Transverse colon (tissue), 4 donors: Measurements from ENCODE around the gene SH3GL3. TPM values are rescaled to one million over a fixed set of nuclear protein-coding genes. Genes with fewer than 3 reads are reported as not detected.

Experiments
- DNase-seq: peaks from one replicate; pipeline ENCODE4 v3.0.0-alpha.2; 2019
- H3K27ac ChIP-seq, 4 donors: fragments of 200-600 bp; sonication (generic); 2 replicates each; pipeline ENCODE4 v1.5.1; 2016 to 2018; ENCODE audit warnings: inconsistent platforms in 4 of 4
- H3K27me3 ChIP-seq: fragments of 200-600 bp; sonication (generic); 2 replicates; pipeline ENCODE4 v1.5.1; 2017; ENCODE audit warnings: inconsistent platforms
- H3K36me3 ChIP-seq, 4 donors: fragments of 200-600 bp; sonication (generic); 2 replicates each; pipeline ENCODE4 v1.5.1; 2017 to 2019; ENCODE audit warnings: inconsistent platforms in 4 of 4
- H3K4me1 ChIP-seq, 4 donors: fragments of 200-600 bp; sonication (generic); 2 replicates each; pipeline ENCODE4 v1.5.1; 2017 to 2020; ENCODE audit warnings: inconsistent platforms in 4 of 4
- H3K4me3 ChIP-seq, 4 donors: fragments of 200-600 bp; sonication (generic); 1 replicate in 1 of 4; 2 replicates in 3 of 4; pipeline versions ENCODE4 v1.5.1 to v1.6.1; 2017 to 2019; ENCODE audit warnings: inconsistent platforms in 4 of 4
- H3K9me3 ChIP-seq, 2 donors: fragments of 200-600 bp; sonication (generic); 2 replicates each; pipeline ENCODE4 v1.5.1; 2017 to 2019; ENCODE audit warnings: inconsistent platforms in 2 of 2
- EP300 ChIP-seq: sonication (generic); formaldehyde crosslinking; IDR thresholded peaks from one replicate; pipeline ENCODE4 v1.6.1; 2017; ENCODE audit warnings: antibody characterized with exemption, low read depth
- POLR2A ChIP-seq: fragments of 450-650 bp; IDR thresholded peaks from one replicate; pipeline ENCODE4 v1.6.1; 2016; ENCODE audit warnings: antibody characterized with exemption, mild to moderate bottlenecking, moderate library complexity
- POLR2AphosphoS5 ChIP-seq, 3 donors: sonication (generic); formaldehyde crosslinking; IDR thresholded peaks; one replicate each; pipeline ENCODE4 v1.6.1; 2016; ENCODE audit warnings: antibody characterized with exemption in 3 of 3
- WGBS, 2 donors: methylation state at CpG; one replicate each; pipeline ENCODE4 v1.1.5; 2018; ENCODE audit warnings: low coverage in 1 of 2; 5-methylcytosine and 5-hydroxymethylcytosine counted together
- in situ Hi-C, 4 donors: fragments of 200-750 bp; cut with MboI; loops; one replicate each; pipeline versions ENCODE4 v1.15.0 to v1.15.1; 2017; ENCODE audit warnings: low sequenced_read_pairs in 3 of 4, low pct_ligation_motif_present in 1 of 4, low pct_unique_long_range_greater_than_20kb in 1 of 4
- intact Hi-C: fragments of 100-400 bp; cut with DNase I; formaldehyde crosslinking; loops from one replicate; pipeline ENCODE4 v1.15.1; 2023; ENCODE audit warnings: low total_unique reads
- total RNA-seq, 4 donors: library from RNA; depleted of rRNA; stranded (reverse); fragments of >200 nt; gene quantifications; one replicate each; pipeline ENCODE4 v1.1.0, GENCODE V29; 2016
- TF ChIP-seq, protein P1 (sequence below), 5 experiments: fragments of 200-600 bp in 3 of 5; fragments of 450-650 bp in 2 of 5; sonication (generic) in 3 of 5; IDR thresholded peaks; 1 replicate in 2 of 5; 2 replicates in 3 of 5; pipeline ENCODE4 v1.5.1; 2016 to 2017; ENCODE audit warnings: antibody characterized with exemption in 5 of 5, inconsistent platforms in 3 of 5, mild to moderate bottlenecking in 2 of 5, moderate library complexity in 1 of 5

The SH3GL3 gene
- total RNA-seq, 4 donors from 2014 or later = not detected

DNA sequence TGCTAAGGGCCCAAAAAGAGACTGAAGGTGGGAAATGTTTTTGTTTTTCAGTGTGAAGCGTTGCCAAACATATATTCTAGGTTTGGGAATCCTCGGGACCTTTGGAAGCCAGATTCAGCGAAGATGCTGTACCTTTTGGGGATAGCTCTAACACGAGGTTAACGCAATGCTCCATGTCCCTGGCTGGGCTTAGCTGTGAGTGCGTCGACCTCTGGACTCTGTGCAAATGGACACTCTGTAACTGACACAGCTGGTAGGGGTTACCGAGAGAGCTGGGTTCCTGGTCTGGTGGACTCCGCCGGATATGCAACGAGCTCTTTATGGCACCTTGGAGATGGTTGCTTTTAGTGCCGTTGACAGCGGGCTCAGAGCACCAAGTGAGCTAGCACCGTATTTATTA is 724 bp upstream of the SH3GL3 start:
- in situ Hi-C loops (no loop called here), intact Hi-C loops (loop anchor here (2.0 kb wide), 1 partner anchor 112 kb away; no protein-coding TSS in a partner anchor)
- Histone ChIP-seq H3K4me1 (peaks cover 0 to 6% (median 3%) of the 10 kb centered on the region in 4 donors), H3K36me3 (no peaks in the 10 kb centered on the region), H3K4me3 (peak overlapping the region in 1 of 4 donors; percentile 48), H3K27ac (no peak overlapping the region), H3K9me3 (no peaks in the 10 kb centered on the region), H3K27me3 (peaks cover 36% of the 10 kb centered on the region)
- TF ChIP-seq EP300 (no peak), POLR2AphosphoS5 (IDR thresholded peaks at IDR 0.05) (no peak), POLR2A (no peak)
- TF ChIP-seq, protein P1, sequence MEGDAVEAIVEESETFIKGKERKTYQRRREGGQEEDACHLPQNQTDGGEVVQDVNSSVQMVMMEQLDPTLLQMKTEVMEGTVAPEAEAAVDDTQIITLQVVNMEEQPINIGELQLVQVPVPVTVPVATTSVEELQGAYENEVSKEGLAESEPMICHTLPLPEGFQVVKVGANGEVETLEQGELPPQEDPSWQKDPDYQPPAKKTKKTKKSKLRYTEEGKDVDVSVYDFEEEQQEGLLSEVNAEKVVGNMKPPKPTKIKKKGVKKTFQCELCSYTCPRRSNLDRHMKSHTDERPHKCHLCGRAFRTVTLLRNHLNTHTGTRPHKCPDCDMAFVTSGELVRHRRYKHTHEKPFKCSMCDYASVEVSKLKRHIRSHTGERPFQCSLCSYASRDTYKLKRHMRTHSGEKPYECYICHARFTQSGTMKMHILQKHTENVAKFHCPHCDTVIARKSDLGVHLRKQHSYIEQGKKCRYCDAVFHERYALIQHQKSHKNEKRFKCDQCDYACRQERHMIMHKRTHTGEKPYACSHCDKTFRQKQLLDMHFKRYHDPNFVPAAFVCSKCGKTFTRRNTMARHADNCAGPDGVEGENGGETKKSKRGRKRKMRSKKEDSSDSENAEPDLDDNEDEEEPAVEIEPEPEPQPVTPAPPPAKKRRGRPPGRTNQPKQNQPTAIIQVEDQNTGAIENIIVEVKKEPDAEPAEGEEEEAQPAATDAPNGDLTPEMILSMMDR (IDR thresholded peaks at IDR 0.05) = no peak
- WGBS, 2 donors = 75% methylated on average over 14 of the region's 14 CpGs; no CpG with 5 or more reads in 1 of the 2 donors
- no peak for DNase-seq

DNA sequence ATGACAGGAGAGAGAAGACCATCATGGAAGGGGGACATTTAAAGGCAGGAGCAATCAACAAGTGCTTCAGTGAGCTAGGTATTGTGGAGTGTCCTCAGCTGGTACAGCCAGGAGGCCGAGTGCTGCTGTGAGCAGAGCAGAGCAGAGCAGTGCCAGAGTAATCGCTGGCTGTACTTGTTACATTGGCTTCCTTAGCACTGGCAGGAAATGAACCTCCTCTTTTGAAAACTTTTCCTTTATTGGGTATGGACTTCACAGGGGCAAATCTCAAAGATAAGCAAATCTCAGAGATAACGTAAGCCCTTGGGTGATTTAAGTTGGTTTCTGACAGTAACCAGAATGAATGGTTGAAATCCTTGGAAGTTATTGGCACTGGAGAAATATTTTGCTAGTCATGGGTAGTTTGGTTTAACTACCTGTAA is 2.1 kb downstream of the SH3GL3 start:
- Histone ChIP-seq H3K27ac (no peak overlapping the region), H3K36me3 (no peaks in the 10 kb centered on the region), H3K4me3 (no peak overlapping the region), H3K27me3 (peaks cover 36% of the 10 kb centered on the region), H3K4me1 (peaks cover 0 to 6% (median 3%) of the 10 kb centered on the region in 4 donors), H3K9me3 (no peaks in the 10 kb centered on the region)
- intact Hi-C loops = no loop called here
- no peak for DNase-seq
- TF ChIP-seq POLR2A (no peak), POLR2AphosphoS5 (IDR thresholded peaks at IDR 0.05) (no peak), EP300 (no peak)
- TF ChIP-seq, protein P1 (IDR thresholded peaks at IDR 0.05) = no peak
- in situ Hi-C loops = no loop called here
- 28 to 56% methylated on average over 3 of the region's 3 CpGs for WGBS, 2 donors

DNA sequence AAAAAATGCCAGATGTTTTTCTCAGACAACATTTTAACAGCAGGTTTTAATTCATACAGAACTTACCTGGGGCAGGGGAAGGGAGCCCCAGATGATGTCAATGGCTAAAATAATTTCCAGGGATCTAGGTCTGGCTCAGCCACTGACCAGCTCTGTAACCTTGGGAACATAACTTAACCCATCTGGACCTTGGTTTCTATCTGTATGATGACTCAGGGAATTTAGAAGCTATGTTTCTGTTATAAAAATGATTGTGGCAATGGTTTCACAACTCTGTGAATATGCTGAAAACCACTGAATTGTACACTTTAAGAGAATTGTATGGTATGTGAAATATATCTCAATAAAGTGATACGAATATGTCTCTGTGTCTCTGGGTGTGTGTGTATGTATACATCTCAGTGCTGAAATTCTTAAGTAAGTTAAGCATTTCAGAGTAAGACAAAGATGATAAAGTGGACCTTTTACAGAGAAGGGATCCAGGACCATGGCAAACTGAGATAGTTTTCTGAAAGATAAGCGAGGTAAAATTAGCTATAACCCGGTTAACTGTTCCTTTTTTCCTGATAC is 2.9 kb downstream of the SH3GL3 start:
- WGBS, 2 donors = 61 to 80% methylated on average over 3 of the region's 3 CpGs
- no peak for DNase-seq
- intact Hi-C loops = no loop called here
- peaks cover 36% of the 10 kb centered on the region for H3K27me3 ChIP-seq
- peaks cover 0 to 6% (median 3%) of the 10 kb centered on the region in 4 donors for H3K4me1 ChIP-seq
- in situ Hi-C loops = no loop called here
- H3K9me3 ChIP-seq = no peaks in the 10 kb centered on the region
- no peaks in the 10 kb centered on the region for H3K36me3 ChIP-seq
- no peak overlapping the region for H3K4me3 ChIP-seq
- no peak for TF ChIP-seq POLR2A
- TF ChIP-seq, protein P1 (IDR thresholded peaks at IDR 0.05) = no peak
- H3K27ac ChIP-seq = no peak overlapping the region

DNA sequence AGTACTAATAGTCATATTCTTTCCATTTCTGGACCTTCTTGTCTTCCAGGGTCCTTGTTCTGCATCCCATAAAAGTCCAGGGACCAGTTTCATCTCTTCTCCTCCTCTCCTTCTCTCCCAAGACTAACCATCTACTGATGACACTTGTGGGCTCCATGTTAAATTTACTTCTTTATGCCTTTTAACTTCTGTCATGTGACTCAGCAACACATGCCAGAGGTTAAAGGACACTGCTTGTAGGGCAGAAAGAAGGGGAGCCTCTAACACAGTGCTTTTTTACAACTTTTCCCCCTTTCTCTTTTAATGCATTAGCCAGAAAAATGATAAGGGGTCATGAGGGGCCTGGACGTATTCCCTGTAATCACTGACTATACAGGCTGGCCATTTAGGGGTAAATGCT is 10.0 kb downstream of the SH3GL3 start:
- in situ Hi-C loops (no loop called here), intact Hi-C loops (no loop called here)
- Histone ChIP-seq H3K4me3 (no peak overlapping the region), H3K27me3 (no peaks in the 10 kb centered on the region), H3K9me3 (no peaks in the 10 kb centered on the region), H3K4me1 (no peaks in the 10 kb centered on the region), H3K36me3 (no peaks in the 10 kb centered on the region), H3K27ac (no peak overlapping the region)
- DNase-seq = no peak
- TF ChIP-seq, protein P1 (IDR thresholded peaks at IDR 0.05) = no peak
- TF ChIP-seq POLR2A (no peak), POLR2AphosphoS5 (IDR thresholded peaks at IDR 0.05) (no peak), EP300 (no peak)
- WGBS, 2 donors = 50 to 85% methylated on average over 1 of the region's 1 CpG
